Natural killer cell (primary cell): Measurements from ENCODE around the gene ATP11A. TPM values are rescaled to one million over a fixed set of nuclear protein-coding genes. Genes with fewer than 3 reads are reported as not detected.

Experiments
- ATAC-seq, 3 donors: fragments of 150-1000 bp in 2 of 3; fragments of 200-7000 bp in 1 of 3; cut with Tn5 transposase; 1 replicate in 1 of 3; 2 replicates in 2 of 3; pipeline ENCODE4 v1.10.0; 2021; ENCODE audit warnings: mild to moderate bottlenecking in 2 of 3, moderate library complexity in 2 of 3
- DNase-seq, 2 donors: peaks; one replicate each; pipeline versions ENCODE4 v3.0.0 to v3.0.0-alpha.2; 2013 to 2021; ENCODE audit warnings: mixed read lengths in 1 of 2
- H3K27ac ChIP-seq: one replicate; pipeline ENCODE4 v1.5.1; 2013; ENCODE audit warnings: mild to moderate bottlenecking, low read length
- H3K27me3 ChIP-seq: one replicate; pipeline ENCODE4 v1.6.1; 2013; ENCODE audit warnings: low read length; ENCODE audit not compliant: control insufficient read depth, insufficient read depth
- H3K36me3 ChIP-seq: one replicate; pipeline ENCODE4 v1.6.1; 2013; ENCODE audit warnings: low read length; ENCODE audit not compliant: control insufficient read depth, insufficient read depth
- H3K4me1 ChIP-seq: one replicate; pipeline ENCODE4 v1.6.1; 2013; ENCODE audit warnings: low read length; ENCODE audit not compliant: control insufficient read depth, insufficient read depth
- H3K4me3 ChIP-seq: one replicate; pipeline ENCODE4 v1.5.1; 2013; ENCODE audit warnings: low read length
- H3K9me3 ChIP-seq: one replicate; pipeline ENCODE4 v1.6.1; 2013; ENCODE audit warnings: low read length; ENCODE audit not compliant: control insufficient read depth, insufficient read depth
- H3K27ac Mint-ChIP-seq, 2 donors: one replicate each; pipeline ENCODE4 v1.8.0; 2022; ENCODE audit warnings: mild to moderate bottlenecking in 2 of 2, mixed read lengths in 2 of 2, moderate library complexity in 1 of 2
- H3K27me3 Mint-ChIP-seq, 2 donors: one replicate each; pipeline ENCODE4 v1.8.0; 2022; ENCODE audit warnings: low read depth in 2 of 2, mixed read lengths in 2 of 2
- H3K36me3 Mint-ChIP-seq: one replicate; pipeline ENCODE4 v1.8.0; 2022; ENCODE audit warnings: mixed read lengths
- H3K4me1 Mint-ChIP-seq, 2 donors: one replicate each; pipeline ENCODE4 v1.8.0; 2022; ENCODE audit warnings: mixed read lengths in 2 of 2
- H3K4me3 Mint-ChIP-seq: one replicate; pipeline ENCODE4 v1.8.0; 2022; ENCODE audit warnings: mild to moderate bottlenecking, moderate library complexity, mixed read lengths
- H3K9me3 Mint-ChIP-seq, 2 donors: one replicate each; pipeline ENCODE4 v1.8.0; 2022; ENCODE audit warnings: mixed read lengths in 2 of 2
- WGBS: methylation state at CpG from one replicate; pipeline ENCODE4 v1.1.7; 2013; ENCODE audit warnings: missing lambda C conversion rate; ENCODE audit not compliant: insufficient coverage; 5-methylcytosine and 5-hydroxymethylcytosine counted together
- intact Hi-C: fragments of 100-400 bp; cut with micrococcal nuclease; formaldehyde crosslinking; loops from one replicate; pipeline ENCODE4 v1.14.2; 2022
- total RNA-seq, 4 donors: library from RNA; stranded (reverse); fragments of 120-200 nt in 1 of 4; gene quantifications; one replicate each; pipeline versions ENCODE4 v1.2.3 to v1.2.4, GENCODE V29; 2013 to 2022
- TF ChIP-seq, protein P1 (sequence below): fragments of 200-600 bp; IDR thresholded peaks from one replicate; pipeline ENCODE4 v1.8.0; 2022; ENCODE audit warnings: antibody characterized with exemption

Gene ATP11A
- total RNA-seq, 3 donors from 2014 or later (not counting 1 experiment from before 2014, with no cell fraction given), result 47.1 to 68.6 (median 50.7) TPM

DNA sequence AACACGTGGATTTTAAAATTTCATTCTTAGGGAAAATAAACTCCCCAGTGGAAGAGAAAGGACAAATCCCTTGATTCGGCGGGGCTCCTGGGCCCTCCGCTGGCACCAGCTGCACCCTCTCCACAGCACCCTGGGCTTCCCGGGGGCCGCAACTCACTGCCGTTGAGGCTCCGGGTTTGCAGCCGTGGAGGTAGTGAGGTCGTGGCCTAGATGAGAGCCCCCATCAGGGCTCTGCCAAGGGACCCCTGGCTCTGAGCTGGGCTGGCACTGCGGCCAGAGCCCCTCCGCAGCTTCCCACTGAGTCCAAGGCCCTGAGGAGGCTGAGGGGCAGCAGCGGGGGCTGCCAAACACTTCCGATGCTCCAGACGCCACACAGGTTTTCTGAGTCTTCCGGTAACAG, 145.5 kb downstream of the ATP11A start:
- no peak for DNase-seq
- Histone ChIP-seq H3K27ac (no peak overlapping the region), H3K36me3 (peaks cover 40% of the 10 kb centered on the region), H3K4me1 (no peaks in the 10 kb centered on the region), H3K27me3 (no peaks in the 10 kb centered on the region), H3K9me3 (no peaks in the 10 kb centered on the region), H3K4me3 (no peak overlapping the region)
- intact Hi-C loops, result no loop called here
- TF ChIP-seq, protein P1, sequence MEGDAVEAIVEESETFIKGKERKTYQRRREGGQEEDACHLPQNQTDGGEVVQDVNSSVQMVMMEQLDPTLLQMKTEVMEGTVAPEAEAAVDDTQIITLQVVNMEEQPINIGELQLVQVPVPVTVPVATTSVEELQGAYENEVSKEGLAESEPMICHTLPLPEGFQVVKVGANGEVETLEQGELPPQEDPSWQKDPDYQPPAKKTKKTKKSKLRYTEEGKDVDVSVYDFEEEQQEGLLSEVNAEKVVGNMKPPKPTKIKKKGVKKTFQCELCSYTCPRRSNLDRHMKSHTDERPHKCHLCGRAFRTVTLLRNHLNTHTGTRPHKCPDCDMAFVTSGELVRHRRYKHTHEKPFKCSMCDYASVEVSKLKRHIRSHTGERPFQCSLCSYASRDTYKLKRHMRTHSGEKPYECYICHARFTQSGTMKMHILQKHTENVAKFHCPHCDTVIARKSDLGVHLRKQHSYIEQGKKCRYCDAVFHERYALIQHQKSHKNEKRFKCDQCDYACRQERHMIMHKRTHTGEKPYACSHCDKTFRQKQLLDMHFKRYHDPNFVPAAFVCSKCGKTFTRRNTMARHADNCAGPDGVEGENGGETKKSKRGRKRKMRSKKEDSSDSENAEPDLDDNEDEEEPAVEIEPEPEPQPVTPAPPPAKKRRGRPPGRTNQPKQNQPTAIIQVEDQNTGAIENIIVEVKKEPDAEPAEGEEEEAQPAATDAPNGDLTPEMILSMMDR, result no peak
- Mint-ChIP-seq H3K4me1 (no peaks in the 10 kb centered on the region), H3K27me3 (no peaks in the 10 kb centered on the region), H3K27ac (no peak overlapping the region), H3K4me3 (no peak overlapping the region), H3K9me3 (no peaks in the 10 kb centered on the region), H3K36me3 (no peaks in the 10 kb centered on the region)
- WGBS, result 96% methylated on average over 16 of the region's 16 CpGs
- ATAC-seq, result no peak

DNA sequence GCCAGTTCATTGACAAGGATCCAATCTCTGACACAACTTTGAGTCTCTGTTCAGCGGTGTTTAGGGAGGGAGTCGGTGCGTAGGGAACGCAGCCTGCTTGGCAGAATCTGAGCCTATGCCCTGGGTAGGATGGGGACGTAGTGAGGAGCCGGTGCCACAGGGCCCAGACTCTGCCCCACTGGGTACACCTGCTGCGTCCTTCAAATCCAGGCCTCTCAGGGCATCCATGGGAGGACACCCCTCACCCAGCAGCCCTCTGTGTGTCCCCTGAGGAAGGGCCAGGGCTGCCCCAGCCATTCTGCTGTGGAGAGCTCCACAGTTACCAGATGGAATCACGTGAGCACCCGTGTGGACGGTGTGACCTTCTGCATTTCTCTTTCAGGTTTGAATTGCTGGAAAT, 146.0 kb downstream of the ATP11A start:
- no peaks in the 10 kb centered on the region for H3K27me3 ChIP-seq
- Mint-ChIP-seq H3K27ac (no peak overlapping the region), H3K36me3 (no peaks in the 10 kb centered on the region), H3K4me3 (no peak overlapping the region), H3K4me1 (no peaks in the 10 kb centered on the region), H3K27me3 (no peaks in the 10 kb centered on the region), H3K9me3 (no peaks in the 10 kb centered on the region)
- ATAC-seq (no peak), DNase-seq (no peak)
- H3K36me3 ChIP-seq, result peaks cover 38% of the 10 kb centered on the region
- WGBS, result 94% methylated on average over 10 of the region's 10 CpGs
- intact Hi-C loops, result no loop called here
- H3K4me1 ChIP-seq, result no peaks in the 10 kb centered on the region
- TF ChIP-seq, protein P1, result no peak
- H3K4me3 ChIP-seq, result no peak overlapping the region
- no peak overlapping the region for H3K27ac ChIP-seq
- no peaks in the 10 kb centered on the region for H3K9me3 ChIP-seq

DNA sequence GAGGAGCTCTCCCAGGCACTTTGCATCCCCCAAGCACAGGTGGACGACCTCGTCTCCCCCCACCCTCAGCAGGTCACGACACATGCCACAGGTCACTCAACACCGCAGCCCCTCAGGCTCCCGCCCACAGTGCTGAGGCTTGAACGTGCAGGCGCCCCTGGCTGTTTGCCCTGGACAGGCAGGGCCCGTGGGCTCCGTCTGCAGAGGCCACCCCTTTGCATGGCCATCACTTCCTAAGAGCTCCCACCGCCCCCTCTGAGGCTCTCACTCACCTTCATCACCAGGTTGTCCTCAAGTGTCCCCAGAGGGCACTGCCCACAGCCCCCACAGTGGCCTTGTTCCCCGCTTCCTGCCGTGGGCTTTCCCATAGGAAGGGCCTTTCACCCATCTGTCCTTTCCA, 147.1 kb downstream of the ATP11A start:
- peaks cover 31% of the 10 kb centered on the region for H3K36me3 ChIP-seq

More for the DNA sequence above, 147.1 kb downstream of the ATP11A start:
- TF ChIP-seq, protein P1, result no peak
- H3K27ac Mint-ChIP-seq, result peak overlapping the region in 1 of 2 donors; percentile 33
- H3K9me3 ChIP-seq, result no peaks in the 10 kb centered on the region
- 94% methylated on average over 12 of the region's 12 CpGs for WGBS
- H3K4me3 Mint-ChIP-seq, result no peak overlapping the region
- H3K27ac ChIP-seq, result no peak overlapping the region
- H3K4me1 ChIP-seq, result no peaks in the 10 kb centered on the region
- no peaks in the 10 kb centered on the region for H3K9me3 Mint-ChIP-seq
- intact Hi-C loops, result no loop called here
- no peak for DNase-seq
- H3K27me3 ChIP-seq, result no peaks in the 10 kb centered on the region
- H3K4me3 ChIP-seq, result no peak overlapping the region
- no peaks in the 10 kb centered on the region for H3K36me3 Mint-ChIP-seq
- H3K27me3 Mint-ChIP-seq, result no peaks in the 10 kb centered on the region
- H3K4me1 Mint-ChIP-seq, result no peaks in the 10 kb centered on the region
- ATAC-seq, result no peak
